ENCODE results near the gene KBTBD6.
"Not testable (repeated sequence)": the region's sequence is repeated elsewhere in the genome, so short reads cannot be mapped to it uniquely, and the experiment has no call there.

Gene KBTBD6

GRCh38 chr13:41133951-41134350 is 1.3 kb upstream of the KBTBD6 start:
- no peak for DNase-seq

GRCh38 chr13:41131660-41132511 is 716 bp downstream of the KBTBD6 start:
- DNase-seq: not testable (repeated sequence)

GRCh38 chr13:41131189-41131588 is 1.4 kb downstream of the KBTBD6 start:
- DNase-seq: peak; percentile 40

GRCh38 chr13:41130356-41130755 is 2.2 kb downstream of the KBTBD6 start:
- peak; percentile 42 for DNase-seq

- no peak for DNase-seq
Measured at GRCh38 chr13:41127701-41128100, 4.9 kb downstream of the KBTBD6 start.

GRCh38 chr13:41122838-41123237 is 9.8 kb downstream of the KBTBD6 start:
- no peak for DNase-seq

GRCh38 chr13:41117869-41118268 is 14.7 kb downstream of the KBTBD6 start:
- DNase-seq: no peak

GRCh38 chr13:41111454-41111853 is 21.1 kb downstream of the KBTBD6 start:
- no peak for DNase-seq

- DNase-seq: no peak
Measured at GRCh38 chr13:41107584-41108014, 25.0 kb downstream of the KBTBD6 start.

- no peak for DNase-seq
Measured at GRCh38 chr13:41107104-41107571, 25.5 kb downstream of the KBTBD6 start.

GRCh38 chr13:41099986-41100385 is 32.6 kb downstream of the KBTBD6 start:
- DNase-seq: no peak

- DNase-seq: no peak
Measured at GRCh38 chr13:41098761-41099160, 33.8 kb downstream of the KBTBD6 start.

- DNase-seq: not testable (repeated sequence)
Measured at GRCh38 chr13:41095681-41096080, 36.9 kb downstream of the KBTBD6 start.

- DNase-seq: peak; percentile 23
Measured at GRCh38 chr13:41085961-41086585, 46.5 kb downstream of the KBTBD6 start.

GRCh38 chr13:41079725-41080124 is 52.9 kb downstream of the KBTBD6 start:
- DNase-seq: no peak
